HCT116 (cell line): Measurements from ENCODE around the gene APPL2. TPM values are rescaled to one million over a fixed set of nuclear protein-coding genes. Genes with fewer than 3 reads are reported as not detected.

Experiments
- ATAC-seq: fragments of 200-7000 bp; cut with Tn5 transposase; 2 replicates; pipeline ENCODE4 v1.9.1; 2020; ENCODE audit warnings: mild to moderate bottlenecking, moderate library complexity
- Bru-seq: library from RNA; stranded (reverse); fragments of 400-500 nt; gene quantifications from one replicate; lab custom pipeline; 2021; lab: Mats Ljungman, UMichigan
- BruChase-seq, 2 experiments: library from RNA; stranded (reverse); fragments of 400-500 nt; gene quantifications; one replicate each; lab custom pipeline; 2021; lab: Mats Ljungman, UMichigan
- BruUV-seq: library from RNA; stranded (reverse); fragments of 400-500 nt; replicated peaks from 2 replicates; lab custom pipeline; 2021; lab: Mats Ljungman, UMichigan
- CTCF ChIA-PET: fragments of 300-600 bp; sonication (Branson Sonifier 250); formaldehyde crosslinking; loops from one replicate; lab custom pipeline; 2021; ENCODE audit warnings: antibody characterized with exemption; lab: Charles Lee
- POLR2A ChIA-PET: fragments of 300-600, 350-600 bp; sonication (Branson Sonifier 250); formaldehyde crosslinking; loops from one replicate; lab custom pipeline; 2021; ENCODE audit warnings: antibody characterized with exemption; lab: Charles Lee
- RAD21 ChIA-PET, 2 experiments: fragments of 300-600 bp; sonication (Branson Sonifier 250); formaldehyde crosslinking; loops; one replicate each; lab custom pipeline; 2023; ENCODE audit warnings: low total read pairs in 2 of 2; ENCODE audit not compliant: uncharacterized antibody in 2 of 2, unreplicated experiment in 2 of 2, low non-redundant PET in 1 of 2; lab: Charles Lee
- DNase-seq: peaks from one replicate; pipeline ENCODE4 v3.0.0-alpha.2; 2010; ENCODE audit warnings: low read depth, low spot score
- H2AFZ ChIP-seq: fragments of 200-600 bp; shearing (Covaris generic), sonication (generic); 2 replicates; pipeline ENCODE4 v1.6.1; 2017; ENCODE audit warnings: low read depth, mixed run types, mixed read lengths, antibody characterized with exemption, low read length; ENCODE audit not compliant: poor library complexity, severe bottlenecking
- H3K27ac ChIP-seq: 2 replicates; pipeline ENCODE4 v1.5.1; 2012; ENCODE audit warnings: low read depth, low read length
- H3K27me3 ChIP-seq: fragments of 200-600 bp; sonication (generic); 2 replicates; pipeline ENCODE4 v1.6.1; 2016; ENCODE audit warnings: mixed run types, low read length, mixed read lengths; ENCODE audit not compliant: insufficient read depth
- H3K36me3 ChIP-seq, 2 experiments: fragments of 200-500 bp in 1 of 2; fragments of 200-600 bp in 1 of 2; sonication (Bioruptor generic) in 1 of 2; sonication (generic) in 1 of 2; 2 replicates each; pipeline versions ENCODE4 v1.5.1 to v1.6.1; 2014 to 2016; ENCODE audit warnings: low read length in 2 of 2, inconsistent platforms in 1 of 2, mixed read lengths in 1 of 2, mixed run types in 1 of 2; ENCODE audit not compliant: insufficient read depth in 2 of 2, control insufficient read depth in 1 of 2
- H3K4me1 ChIP-seq, 2 experiments: fragments of 200-600 bp in 1 of 2; sonication (generic) in 1 of 2; 2 replicates each; pipeline versions ENCODE4 v1.5.1 to v1.6.1; 2012 to 2017; ENCODE audit warnings: low read length in 2 of 2, inconsistent platforms in 1 of 2, mild to moderate bottlenecking in 1 of 2, mixed read lengths in 1 of 2, mixed run types in 1 of 2, moderate library complexity in 1 of 2; ENCODE audit not compliant: insufficient read depth in 2 of 2, control insufficient read depth in 1 of 2
- H3K4me2 ChIP-seq: fragments of 200-600 bp; sonication (generic); 2 replicates; pipeline ENCODE4 v1.6.1; 2017; ENCODE audit warnings: mixed run types, low read length, mixed read lengths
- H3K4me3 ChIP-seq, 2 experiments: fragments of 200-600 bp in 1 of 2; sonication (generic) in 1 of 2; replicated peaks in 1 of 2; 2 replicates each; pipeline ENCODE4 v1.5.1; 2011 to 2016; ENCODE audit warnings: low read length in 2 of 2, control low read depth in 1 of 2, low read depth in 1 of 2, mild to moderate bottlenecking in 1 of 2, mixed read lengths in 1 of 2, mixed run types in 1 of 2
- H3K79me2 ChIP-seq: fragments of 200-600 bp; sonication (generic); 2 replicates; pipeline ENCODE4 v1.6.1; 2017; ENCODE audit warnings: mild to moderate bottlenecking, mixed run types, low read length, moderate library complexity, mixed read lengths; ENCODE audit not compliant: insufficient read depth
- H3K9ac ChIP-seq: fragments of 200-600 bp; sonication (generic); 2 replicates; pipeline ENCODE4 v1.6.1; 2016; ENCODE audit warnings: low read length, mixed read lengths
- H3K9me2 ChIP-seq: fragments of 200-600 bp; sonication (generic), shearing (Covaris generic); 2 replicates; pipeline ENCODE4 v1.6.1; 2017; ENCODE audit warnings: mixed run types, mild to moderate bottlenecking, moderate library complexity; ENCODE audit not compliant: insufficient read depth
- H3K9me3 ChIP-seq, 2 experiments: fragments of 200-500 bp in 1 of 2; fragments of 200-600 bp in 1 of 2; sonication (Bioruptor generic) in 1 of 2; sonication (generic) in 1 of 2; 2 replicates each; pipeline ENCODE4 v1.6.1; 2014 to 2017; ENCODE audit warnings: low read length in 2 of 2, mixed read lengths in 2 of 2, inconsistent platforms in 1 of 2, low read depth in 1 of 2, mild to moderate bottlenecking in 1 of 2, mixed run types in 1 of 2, moderate library complexity in 1 of 2; ENCODE audit not compliant: control insufficient read depth in 1 of 2, insufficient read depth in 1 of 2
- H4K20me1 ChIP-seq: fragments of 200-600 bp; sonication (generic), shearing (Covaris generic); 2 replicates; pipeline ENCODE4 v1.6.1; 2017; ENCODE audit warnings: mixed run types, mild to moderate bottlenecking, moderate library complexity; ENCODE audit not compliant: insufficient read depth
- CEBPB ChIP-seq: IDR thresholded peaks from 2 replicates; pipeline ENCODE4 v1.6.1; 2012; ENCODE audit warnings: low read depth
- CTCF ChIP-seq, 3 experiments: fragments of 200-600 bp in 1 of 3; sonication (generic) in 1 of 3; IDR thresholded peaks in 2 of 3; conservative IDR thresholded peaks in 1 of 3; 2 replicates each; pipeline ENCODE4 v1.5.1; 2012 to 2017; ENCODE audit warnings: low read depth in 2 of 3, low read length in 2 of 3, antibody characterized with exemption in 1 of 3, borderline replicate concordance in 1 of 3, control low read depth in 1 of 3, mild to moderate bottlenecking in 1 of 3, mixed read lengths in 1 of 3, mixed run types in 1 of 3, moderate library complexity in 1 of 3; ENCODE audit not compliant: insufficient read depth in 1 of 3
- EGR1 ChIP-seq: IDR thresholded peaks from 2 replicates; pipeline ENCODE4 v1.6.1; 2012; ENCODE audit warnings: low read depth
- ELF1 ChIP-seq: IDR thresholded peaks from 2 replicates; pipeline ENCODE4 v1.6.1; 2012; ENCODE audit warnings: low read depth, borderline replicate concordance
- EZH2 ChIP-seq: fragments of 200-600 bp; sonication (generic); IDR thresholded peaks from 2 replicates; pipeline ENCODE4 v1.6.1; 2017; ENCODE audit warnings: antibody characterized with exemption, mixed run types
- FOSL1 ChIP-seq: IDR thresholded peaks from 2 replicates; pipeline ENCODE4 v1.6.1; 2012; ENCODE audit warnings: low read depth
- MAX ChIP-seq: IDR thresholded peaks from 2 replicates; pipeline ENCODE4 v1.6.1; 2012
- POLR2A ChIP-seq: IDR thresholded peaks from 2 replicates; pipeline ENCODE4 v1.7.0; 2011; ENCODE audit warnings: borderline replicate concordance; ENCODE audit not compliant: insufficient read depth, insufficient read length; ENCODE audit errors: extremely low read depth
- POLR2AphosphoS5 ChIP-seq: IDR thresholded peaks from 2 replicates; pipeline ENCODE4 v1.6.1; 2011; ENCODE audit warnings: mild to moderate bottlenecking, low read depth, low read length, moderate library complexity
- RAD21 ChIP-seq: IDR thresholded peaks from 2 replicates; pipeline ENCODE4 v1.6.1; 2012; ENCODE audit warnings: low read depth, mild to moderate bottlenecking
- REST ChIP-seq: IDR thresholded peaks from 2 replicates; pipeline ENCODE4 v1.6.1; 2012; ENCODE audit warnings: low read depth
- SIN3A ChIP-seq: IDR thresholded peaks from 2 replicates; pipeline ENCODE4 v1.6.1; 2012; ENCODE audit warnings: low read depth
- SP1 ChIP-seq: IDR thresholded peaks from 2 replicates; pipeline ENCODE4 v1.6.1; 2012; ENCODE audit warnings: low read depth
- SRF ChIP-seq: IDR thresholded peaks from 2 replicates; pipeline ENCODE4 v1.6.1; 2012; ENCODE audit warnings: low read depth
- TCF7L2 ChIP-seq: IDR thresholded peaks from 2 replicates; pipeline ENCODE4 v1.7.0; 2011; ENCODE audit warnings: borderline replicate concordance, inconsistent platforms; ENCODE audit not compliant: insufficient read depth, insufficient read length; ENCODE audit errors: extremely low read depth
- ZBTB33 ChIP-seq: IDR thresholded peaks from 2 replicates; pipeline ENCODE4 v1.6.1; 2011; ENCODE audit warnings: mild to moderate bottlenecking, low read length, moderate library complexity; ENCODE audit not compliant: insufficient replicate concordance; ENCODE audit errors: extremely low read depth
- ZNF274 ChIP-seq: fragments of 200-500 bp; sonication (Bioruptor generic); IDR thresholded peaks from 2 replicates; pipeline ENCODE4 v1.6.1; 2014; ENCODE audit warnings: mild to moderate bottlenecking, low read depth, low read length, inconsistent platforms
- intact Hi-C: fragments of 100-400 bp; cut with micrococcal nuclease; formaldehyde crosslinking; loops from 2 replicates; pipeline ENCODE4 v1.10.0; 2022
- long read RNA-seq: library from polyadenylated mRNA; unstranded; transcript quantifications from one replicate; pipeline ENCODE4 v2.0.0, GENCODE V29; 2021; ENCODE audit not compliant: unreplicated experiment
- polyA plus RNA-seq: library from polyadenylated mRNA; unstranded; fragments of >200 nt; gene quantifications from 2 replicates; pipeline ENCODE4 v1.2.1, GENCODE V29; 2012; ENCODE audit warnings: missing spikeins
- total RNA-seq: library from RNA; stranded (reverse); gene quantifications from one replicate; pipeline ENCODE4 v1.2.1, GENCODE V29; 2021; ENCODE audit not compliant: unreplicated experiment

Gene APPL2
- total RNA-seq (22.6 TPM), Bru-seq, nascent RNA (percentile 74 among the genes with signal in this experiment), BruChase-seq, experiment 1, labeled RNA remaining after a 6-hour chase (percentile 79 among the genes with signal in this experiment), BruChase-seq, experiment 2, labeled RNA remaining after a 2-hour chase (percentile 73 among the genes with signal in this experiment)
- 13.1 and 14.9 TPM in 2 replicates for polyA plus RNA-seq
- long read RNA-seq, transcript APPL2-201 (21 exons, 3,239 nt) = major isoform, 89 of 137 reads
- long read RNA-seq, partial matches to known transcripts = 4 of 137 reads
- long read RNA-seq, other reads (novel, unspliced or antisense) = 42 of 137 reads

- Histone ChIP-seq H3K4me2 (peak within 1 kb of the TSS; percentile 89), H3K4me3 (peak within 1 kb of the TSS; percentile 59 to 78), H3K27me3 (no peaks in the 10 kb centered on the region), H4K20me1 (no peaks in the 10 kb centered on the region), H3K9me2 (no peaks in the 10 kb centered on the region), H3K79me2 (no peaks in the 10 kb centered on the region; the same call in 1 of the 2 replicates), H3K9ac (peak within 1 kb of the TSS; percentile 69), H3K4me1 (peaks cover 5 to 16% of the 10 kb centered on the region in 2 experiments; a peak in 3 of 4 replicates), H3K9me3 (no peaks in the 10 kb centered on the region), H3K36me3 (no peaks in the 10 kb centered on the region), H2AFZ (peak within 1 kb of the TSS; percentile 96), H3K27ac (peak within 1 kb of the TSS; percentile 77)
- POLR2A ChIA-PET = interaction anchor here (1.2 kb wide), 1 partner anchor 96 kb away, joined by 3 read pairs; no protein-coding TSS in a partner anchor
- intact Hi-C loops = no loop called here
- CTCF ChIA-PET = no interaction called here
- DNase-seq = peak; percentile 63
- BruUV-seq = no TSS peak
- ATAC-seq = peak; percentile 90
- RAD21 ChIA-PET = no interaction called here
- no peak for TF ChIP-seq REST
- no peak for TF ChIP-seq FOSL1
- TF ChIP-seq ZBTB33 = no peak
- peak; percentile 19; the same call in 1 of the 2 replicates for TF ChIP-seq SIN3A
- 0 out of 2 replicates have a peak, but pooled peaks have one; percentile 19 for TF ChIP-seq SP1
- no peak for TF ChIP-seq ZNF274
- TF ChIP-seq SRF = peak; percentile 76
- no peak for TF ChIP-seq RAD21
- TF ChIP-seq CEBPB = no peak
- no peak for TF ChIP-seq TCF7L2
- TF ChIP-seq EGR1 = peak; percentile 61; the same call in 1 of the 2 replicates
- peak; percentile 81 for TF ChIP-seq ELF1
- no peak for TF ChIP-seq EZH2
- no peak for TF ChIP-seq CTCF (IDR thresholded peaks at IDR 0.05 in 2 of 3, conservative IDR thresholded peaks at IDR 0.05 in 1 of 3; ENCODE audit: borderline replicate concordance in 1 of 3, insufficient read depth in 1 of 3, low read depth in 2 of 3, low read length in 2 of 3)
- TF ChIP-seq POLR2A = peak; percentile 77
- peak; percentile 88 for TF ChIP-seq POLR2AphosphoS5
- peak; percentile 68; the same call in 1 of the 2 replicates for TF ChIP-seq MAX
These were observed at the start of gene APPL2 for GRCh38 chr12:105235732-105236476. APPL2 (minus strand) TSS chr12:105236174; CDS start chr12:105236012, 162 bp downstream.
